ENCODE results near the gene TASL. TPM values are rescaled to one million over a fixed set of nuclear protein-coding genes. Genes with fewer than 3 reads are reported as not detected.

Gene TASL
- total and polyA plus RNA-seq, 9 of the 15 experiments (the other 6 are each of a cell fraction or from before 2014, with no cell fraction given), result 0.07 to 0.09 TPM; not detected in 7

GRCh38 chrX:30521440-30522182 lies 56.0 kb downstream of the TASL start (continued):
- TF ChIP-seq ZBTB7A (IDR thresholded peaks at IDR 0.05; ENCODE audit: borderline replicate concordance, control insufficient read depth, low read depth, low read length) (no peak), HSF4 (CRISPR knock-in tag; IDR thresholded peaks at IDR 0.05; ENCODE audit: borderline replicate concordance) (no peak), ZNF133 (CRISPR knock-in tag; IDR thresholded peaks at IDR 0.05) (no peak), DPF2 (IDR thresholded peaks at IDR 0.05) (no peak), BRCA1 (IDR thresholded peaks at IDR 0.05) (no peak), BRCA1 (CRISPR knock-in tag; IDR thresholded peaks at IDR 0.05) (no peak), ZNF584 (CRISPR knock-in tag; IDR thresholded peaks at IDR 0.05; ENCODE audit: low read depth) (no peak), ZNF76 (CRISPR knock-in tag; IDR thresholded peaks at IDR 0.05; ENCODE audit: borderline replicate concordance) (no peak), GMEB1 (CRISPR knock-in tag; IDR thresholded peaks at IDR 0.05) (no peak), ETS2 (tag; IDR thresholded peaks at IDR 0.05; ENCODE audit: borderline replicate concordance, poor library complexity, severe bottlenecking) (no peak), EWSR1 (IDR thresholded peaks at IDR 0.05; ENCODE audit: borderline replicate concordance, low read depth, partially characterized antibody) (no peak), POLR2B (IDR thresholded peaks at IDR 0.05; ENCODE audit: low read depth, partially characterized antibody) (no peak)

Measured in K562 (cell line).